Amniotic stem cell (primary cell): ENCODE measurements around the gene VAV2.

Experiments
- DNase-seq: peaks from one replicate; lab custom pipeline; 2025; lab: John Stamatoyannopoulos, UW

Gene VAV2

GRCh38 chr9:133850937-133851336 lies 141.2 kb downstream of the VAV2 start:
- DNase-seq: no peak

GRCh38 chr9:133850161-133850560 lies 142.0 kb downstream of the VAV2 start:
- no peak for DNase-seq

GRCh38 chr9:133849110-133849670 lies 142.9 kb downstream of the VAV2 start:
- no peak for DNase-seq

- no peak for DNase-seq
Measured at GRCh38 chr9:133848471-133849109, 143.5 kb downstream of the VAV2 start.

- no peak for DNase-seq
Measured at GRCh38 chr9:133846483-133847090, 145.5 kb downstream of the VAV2 start.

GRCh38 chr9:133845440-133845839 lies 146.7 kb downstream of the VAV2 start:
- no peak for DNase-seq

GRCh38 chr9:133844881-133845410 lies 147.2 kb downstream of the VAV2 start:
- no peak for DNase-seq

- DNase-seq: no peak
Measured at GRCh38 chr9:133844398-133844784, 147.7 kb downstream of the VAV2 start.

- no peak for DNase-seq
Measured at GRCh38 chr9:133843751-133844397, 148.2 kb downstream of the VAV2 start.

GRCh38 chr9:133843250-133843649 lies 148.9 kb downstream of the VAV2 start:
- DNase-seq: no peak

GRCh38 chr9:133842721-133843227 lies 149.3 kb downstream of the VAV2 start:
- no peak for DNase-seq

GRCh38 chr9:133842174-133842573 lies 149.9 kb downstream of the VAV2 start:
- no peak for DNase-seq

GRCh38 chr9:133841167-133841812 lies 150.8 kb downstream of the VAV2 start:
- DNase-seq: no peak

- no peak for DNase-seq
Measured at GRCh38 chr9:133839822-133840329, 152.2 kb downstream of the VAV2 start.

GRCh38 chr9:133838859-133839507 lies 153.1 kb downstream of the VAV2 start:
- DNase-seq: no peak

- no peak for DNase-seq
Measured at GRCh38 chr9:133837627-133838597, 154.2 kb downstream of the VAV2 start.

GRCh38 chr9:133836818-133837217 lies 155.3 kb downstream of the VAV2 start:
- no peak for DNase-seq

GRCh38 chr9:133836001-133836758 lies 155.9 kb downstream of the VAV2 start:
- DNase-seq: no peak

GRCh38 chr9:133835262-133835901 lies 156.7 kb downstream of the VAV2 start:
- no peak for DNase-seq
